Skin epidermis (tissue), 12 donors: ENCODE data around the gene GLIS1.
"Not testable (repeated sequence)": the region's sequence is repeated elsewhere in the genome, so short reads cannot be mapped to it uniquely, and the experiment has no call there.

Source experiments
- H3K27ac ChIP-seq, 21 experiments: fragments of 200-600 bp; sonication (generic) in 11 of 21; one replicate each; pipeline ENCODE4 v1.5.0; 2020; ENCODE audit warnings: mild to moderate bottlenecking in 3 of 21, inconsistent platforms in 2 of 21, moderate library complexity in 2 of 21
- H3K4me3 ChIP-seq, 7 experiments: fragments of 200-600 bp; sonication (generic) in 2 of 7; one replicate each; pipeline ENCODE4 v1.5.0; 2020; ENCODE audit warnings: inconsistent platforms in 2 of 7, mild to moderate bottlenecking in 2 of 7, moderate library complexity in 1 of 7

The GLIS1 gene

GRCh38 chr1:53561503-53562105 lies 177.4 kb downstream of the GLIS1 start:
- Histone ChIP-seq H3K27ac (no peak overlapping the region), H3K4me3 (no peak overlapping the region)

GRCh38 chr1:53560581-53561502 lies 178.1 kb downstream of the GLIS1 start:
- no peak overlapping the region for H3K27ac ChIP-seq
- H3K4me3 ChIP-seq = no peak overlapping the region

GRCh38 chr1:53559854-53560580 lies 178.9 kb downstream of the GLIS1 start:
- Histone ChIP-seq H3K27ac (no peak overlapping the region), H3K4me3 (no peak overlapping the region)

- Histone ChIP-seq H3K27ac (no peak overlapping the region), H3K4me3 (no peak overlapping the region)
Measured at GRCh38 chr1:53559391-53559815, 179.6 kb downstream of the GLIS1 start.

GRCh38 chr1:53558739-53559315 lies 180.1 kb downstream of the GLIS1 start:
- Histone ChIP-seq H3K4me3 (no peak overlapping the region), H3K27ac (no peak overlapping the region)

- Histone ChIP-seq H3K27ac (no peak overlapping the region), H3K4me3 (no peak overlapping the region)
Measured at GRCh38 chr1:53557830-53558738, 180.9 kb downstream of the GLIS1 start.

- H3K4me3 ChIP-seq = no peak overlapping the region
- no peak overlapping the region for H3K27ac ChIP-seq
Measured at GRCh38 chr1:53557369-53557768, 181.6 kb downstream of the GLIS1 start.

- no peak overlapping the region for H3K27ac ChIP-seq
- no peak overlapping the region for H3K4me3 ChIP-seq
Measured at GRCh38 chr1:53556657-53557227, 182.2 kb downstream of the GLIS1 start.

GRCh38 chr1:53555620-53556326 lies 183.2 kb downstream of the GLIS1 start:
- H3K27ac ChIP-seq, H3K4me3 ChIP-seq: not testable (repeated sequence)

- H3K4me3 ChIP-seq = no peak overlapping the region
- H3K27ac ChIP-seq = no peak overlapping the region
Measured at GRCh38 chr1:53554592-53555305, 184.2 kb downstream of the GLIS1 start.

GRCh38 chr1:53553734-53554509 lies 185.0 kb downstream of the GLIS1 start:
- Histone ChIP-seq H3K4me3 (no peak overlapping the region), H3K27ac (no peak overlapping the region)

GRCh38 chr1:53552981-53553733 lies 185.8 kb downstream of the GLIS1 start:
- Histone ChIP-seq H3K4me3 (no peak overlapping the region), H3K27ac (no peak overlapping the region)

- Histone ChIP-seq H3K27ac (no peak overlapping the region), H3K4me3 (no peak overlapping the region)
Measured at GRCh38 chr1:53552146-53552861, 186.7 kb downstream of the GLIS1 start.

- Histone ChIP-seq H3K27ac (no peak overlapping the region), H3K4me3 (no peak overlapping the region)
Measured at GRCh38 chr1:53551428-53551995, 187.5 kb downstream of the GLIS1 start.

- Histone ChIP-seq H3K4me3 (no peak overlapping the region), H3K27ac (peak overlapping the region in 1 of 21 experiments; percentile 10)
Measured at GRCh38 chr1:53550201-53550741, 188.7 kb downstream of the GLIS1 start.
